Natural killer cell (primary cell): ENCODE measurements around the gene CRACR2A. TPM values are rescaled to one million over a fixed set of nuclear protein-coding genes. Genes with fewer than 3 reads are reported as not detected.

Source experiments
- ATAC-seq, 3 donors: fragments of 150-1000 bp in 2 of 3; fragments of 200-7000 bp in 1 of 3; cut with Tn5 transposase; 1 replicate in 1 of 3; 2 replicates in 2 of 3; pipeline ENCODE4 v1.10.0; 2021; ENCODE audit warnings: mild to moderate bottlenecking in 2 of 3, moderate library complexity in 2 of 3
- DNase-seq, 2 donors: peaks; one replicate each; pipeline versions ENCODE4 v3.0.0 to v3.0.0-alpha.2; 2013 to 2021; ENCODE audit warnings: mixed read lengths in 1 of 2
- H3K27ac ChIP-seq: one replicate; pipeline ENCODE4 v1.5.1; 2013; ENCODE audit warnings: mild to moderate bottlenecking, low read length
- H3K27me3 ChIP-seq: one replicate; pipeline ENCODE4 v1.6.1; 2013; ENCODE audit warnings: low read length; ENCODE audit not compliant: control insufficient read depth, insufficient read depth
- H3K36me3 ChIP-seq: one replicate; pipeline ENCODE4 v1.6.1; 2013; ENCODE audit warnings: low read length; ENCODE audit not compliant: control insufficient read depth, insufficient read depth
- H3K4me1 ChIP-seq: one replicate; pipeline ENCODE4 v1.6.1; 2013; ENCODE audit warnings: low read length; ENCODE audit not compliant: control insufficient read depth, insufficient read depth
- H3K4me3 ChIP-seq: one replicate; pipeline ENCODE4 v1.5.1; 2013; ENCODE audit warnings: low read length
- H3K9me3 ChIP-seq: one replicate; pipeline ENCODE4 v1.6.1; 2013; ENCODE audit warnings: low read length; ENCODE audit not compliant: control insufficient read depth, insufficient read depth
- H3K27ac Mint-ChIP-seq, 2 donors: one replicate each; pipeline ENCODE4 v1.8.0; 2022; ENCODE audit warnings: mild to moderate bottlenecking in 2 of 2, mixed read lengths in 2 of 2, moderate library complexity in 1 of 2
- H3K27me3 Mint-ChIP-seq, 2 donors: one replicate each; pipeline ENCODE4 v1.8.0; 2022; ENCODE audit warnings: low read depth in 2 of 2, mixed read lengths in 2 of 2
- H3K36me3 Mint-ChIP-seq: one replicate; pipeline ENCODE4 v1.8.0; 2022; ENCODE audit warnings: mixed read lengths
- H3K4me1 Mint-ChIP-seq, 2 donors: one replicate each; pipeline ENCODE4 v1.8.0; 2022; ENCODE audit warnings: mixed read lengths in 2 of 2
- H3K4me3 Mint-ChIP-seq: one replicate; pipeline ENCODE4 v1.8.0; 2022; ENCODE audit warnings: mild to moderate bottlenecking, moderate library complexity, mixed read lengths
- H3K9me3 Mint-ChIP-seq, 2 donors: one replicate each; pipeline ENCODE4 v1.8.0; 2022; ENCODE audit warnings: mixed read lengths in 2 of 2
- WGBS: methylation state at CpG from one replicate; pipeline ENCODE4 v1.1.7; 2013; ENCODE audit warnings: missing lambda C conversion rate; ENCODE audit not compliant: insufficient coverage; 5-methylcytosine and 5-hydroxymethylcytosine counted together
- intact Hi-C: fragments of 100-400 bp; cut with micrococcal nuclease; formaldehyde crosslinking; loops from one replicate; pipeline ENCODE4 v1.14.2; 2022
- total RNA-seq, 4 donors: library from RNA; stranded (reverse); fragments of 120-200 nt in 1 of 4; gene quantifications; one replicate each; pipeline versions ENCODE4 v1.2.3 to v1.2.4, GENCODE V29; 2013 to 2022
- TF ChIP-seq, protein P1 (sequence below): fragments of 200-600 bp; IDR thresholded peaks from one replicate; pipeline ENCODE4 v1.8.0; 2022; ENCODE audit warnings: antibody characterized with exemption

The CRACR2A gene
- total RNA-seq, 3 donors from 2014 or later (not counting 1 experiment from before 2014, with no cell fraction given) = 59.8 to 94.4 (median 80.5) TPM

DNA sequence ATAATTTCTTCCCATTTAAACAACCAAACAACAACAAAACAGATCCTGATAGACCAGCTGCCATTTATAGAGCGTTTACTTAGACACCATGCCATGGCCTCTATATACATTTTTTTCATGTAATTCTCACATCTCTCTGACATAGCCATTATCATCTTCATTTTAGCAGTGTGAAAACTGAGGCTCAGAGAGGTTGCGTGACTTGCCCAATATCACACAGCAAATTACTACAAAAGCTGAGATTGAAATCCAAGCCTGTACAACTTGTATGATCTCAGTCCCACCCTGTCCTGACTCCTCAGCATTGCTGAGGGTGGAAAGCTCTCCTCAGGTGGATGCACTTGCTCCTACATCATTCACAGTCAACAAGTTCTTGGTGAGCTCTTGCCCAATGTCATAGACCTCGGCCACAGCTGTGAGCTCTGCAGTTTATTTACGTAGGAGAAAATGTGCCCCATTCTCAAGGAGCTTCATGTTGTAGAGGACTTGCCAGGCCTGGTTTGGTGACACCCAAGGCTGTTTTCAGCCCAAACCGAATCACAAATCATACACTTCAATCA is 55.5 kb downstream of the CRACR2A start:
- no peaks in the 10 kb centered on the region for H3K27me3 ChIP-seq
- no peak overlapping the region for H3K27ac Mint-ChIP-seq
- ATAC-seq (no peak), DNase-seq (no peak)
- no peak overlapping the region for H3K4me3 ChIP-seq
- H3K4me3 Mint-ChIP-seq = no peak overlapping the region
- peaks cover 46% of the 10 kb centered on the region for H3K36me3 ChIP-seq
- intact Hi-C loops = no loop called here
- H3K4me1 ChIP-seq = no peaks in the 10 kb centered on the region
- H3K27me3 Mint-ChIP-seq = no peaks in the 10 kb centered on the region
- H3K9me3 Mint-ChIP-seq = no peaks in the 10 kb centered on the region
- no peak overlapping the region for H3K27ac ChIP-seq
- H3K9me3 ChIP-seq = no peaks in the 10 kb centered on the region
- WGBS = 97% methylated on average over 4 of the region's 5 CpGs
- peaks cover 16 to 33% of the 10 kb centered on the region in 2 donors for H3K4me1 Mint-ChIP-seq
- peaks cover 13% of the 10 kb centered on the region for H3K36me3 Mint-ChIP-seq
- TF ChIP-seq, protein P1, sequence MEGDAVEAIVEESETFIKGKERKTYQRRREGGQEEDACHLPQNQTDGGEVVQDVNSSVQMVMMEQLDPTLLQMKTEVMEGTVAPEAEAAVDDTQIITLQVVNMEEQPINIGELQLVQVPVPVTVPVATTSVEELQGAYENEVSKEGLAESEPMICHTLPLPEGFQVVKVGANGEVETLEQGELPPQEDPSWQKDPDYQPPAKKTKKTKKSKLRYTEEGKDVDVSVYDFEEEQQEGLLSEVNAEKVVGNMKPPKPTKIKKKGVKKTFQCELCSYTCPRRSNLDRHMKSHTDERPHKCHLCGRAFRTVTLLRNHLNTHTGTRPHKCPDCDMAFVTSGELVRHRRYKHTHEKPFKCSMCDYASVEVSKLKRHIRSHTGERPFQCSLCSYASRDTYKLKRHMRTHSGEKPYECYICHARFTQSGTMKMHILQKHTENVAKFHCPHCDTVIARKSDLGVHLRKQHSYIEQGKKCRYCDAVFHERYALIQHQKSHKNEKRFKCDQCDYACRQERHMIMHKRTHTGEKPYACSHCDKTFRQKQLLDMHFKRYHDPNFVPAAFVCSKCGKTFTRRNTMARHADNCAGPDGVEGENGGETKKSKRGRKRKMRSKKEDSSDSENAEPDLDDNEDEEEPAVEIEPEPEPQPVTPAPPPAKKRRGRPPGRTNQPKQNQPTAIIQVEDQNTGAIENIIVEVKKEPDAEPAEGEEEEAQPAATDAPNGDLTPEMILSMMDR = no peak

DNA sequence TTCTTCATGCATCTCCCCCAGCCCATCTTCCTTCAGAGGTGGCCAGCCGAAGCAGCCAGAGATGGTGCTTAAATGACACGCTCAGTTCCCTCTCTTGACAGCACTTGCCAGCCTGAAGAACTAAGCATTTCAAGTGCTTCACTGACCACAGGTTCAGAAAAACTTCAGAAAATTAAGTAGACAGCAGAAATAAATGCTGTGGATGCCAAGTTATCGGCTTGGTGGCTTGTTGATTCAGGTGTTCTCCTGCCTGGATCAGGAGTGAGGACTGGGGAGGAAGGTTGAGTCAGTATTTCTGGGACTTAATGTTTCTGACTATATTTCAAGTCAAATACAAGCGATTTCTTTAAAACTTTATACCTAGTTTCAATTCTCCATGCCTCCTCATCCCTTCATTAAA is 58.2 kb downstream of the CRACR2A start:
- intact Hi-C loops = no loop called here
- TF ChIP-seq, protein P1 = no peak
- Mint-ChIP-seq H3K4me3 (no peak overlapping the region), H3K27me3 (no peaks in the 10 kb centered on the region), H3K9me3 (peaks cover 0 to 2% of the 10 kb centered on the region in 2 donors), H3K4me1 (peaks cover 7 to 8% of the 10 kb centered on the region in 2 donors), H3K36me3 (peaks cover 13% of the 10 kb centered on the region), H3K27ac (no peak overlapping the region)
- no peak for ATAC-seq
- Histone ChIP-seq H3K27me3 (no peaks in the 10 kb centered on the region), H3K27ac (no peak overlapping the region), H3K9me3 (no peaks in the 10 kb centered on the region), H3K4me1 (no peaks in the 10 kb centered on the region), H3K36me3 (peaks cover 46% of the 10 kb centered on the region), H3K4me3 (no peak overlapping the region)
- no peak for DNase-seq
- 100% methylated on average over 3 of the region's 4 CpGs for WGBS

DNA sequence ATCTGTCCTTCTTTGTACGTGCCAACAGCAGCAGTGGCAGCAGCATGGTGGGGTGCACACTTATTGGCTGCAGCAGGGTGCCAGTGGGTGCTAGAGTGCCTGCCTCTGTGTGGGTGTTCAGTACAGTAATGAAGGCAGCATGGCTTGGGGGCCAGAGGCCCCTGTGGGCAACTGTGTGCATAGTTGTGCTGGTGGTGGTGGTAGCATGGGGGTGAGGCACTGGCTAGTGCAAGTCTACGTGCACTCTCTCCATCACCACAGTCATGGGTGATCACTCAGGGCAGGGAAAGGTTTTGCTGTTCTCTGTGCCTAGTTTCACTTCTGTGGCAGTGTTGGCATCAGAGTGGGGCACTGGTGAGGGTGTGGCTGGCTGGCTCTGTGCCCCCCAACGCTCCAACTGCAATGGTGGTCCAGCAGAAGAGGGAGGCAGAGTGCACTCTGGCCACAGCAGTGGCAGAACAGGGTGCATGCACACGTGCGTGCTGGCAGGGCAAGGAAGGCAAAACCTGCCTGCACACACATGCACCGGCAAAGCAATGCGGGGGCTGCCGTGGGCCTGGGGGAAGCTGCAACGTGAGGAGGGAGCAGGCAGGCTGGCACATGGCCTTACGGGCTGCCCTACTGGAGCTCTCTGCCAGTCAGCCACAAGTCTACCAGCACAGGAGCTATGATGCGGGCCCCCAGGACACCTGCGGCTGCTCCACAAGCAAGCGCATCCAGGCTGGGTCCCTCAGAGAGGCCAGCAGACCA is 60.1 kb downstream of the CRACR2A start:
- Mint-ChIP-seq H3K27ac (no peak overlapping the region), H3K36me3 (peaks cover 13% of the 10 kb centered on the region), H3K4me1 (peaks cover 6 to 17% of the 10 kb centered on the region in 2 donors), H3K27me3 (no peaks in the 10 kb centered on the region), H3K4me3 (no peak overlapping the region), H3K9me3 (peaks cover 0 to 2% of the 10 kb centered on the region in 2 donors)
- no peak overlapping the region for H3K4me3 ChIP-seq
- H3K27me3 ChIP-seq = no peaks in the 10 kb centered on the region
- H3K4me1 ChIP-seq = no peaks in the 10 kb centered on the region
- H3K9me3 ChIP-seq = no peaks in the 10 kb centered on the region
- peaks cover 43% of the 10 kb centered on the region for H3K36me3 ChIP-seq
- no peak overlapping the region for H3K27ac ChIP-seq
- TF ChIP-seq, protein P1 = no peak
- no peak for DNase-seq
- ATAC-seq = no peak
- intact Hi-C loops = no loop called here
- 99% methylated on average over 12 of the region's 13 CpGs for WGBS
